ENCODE data around the gene ARTN.

The ARTN gene, protein sequence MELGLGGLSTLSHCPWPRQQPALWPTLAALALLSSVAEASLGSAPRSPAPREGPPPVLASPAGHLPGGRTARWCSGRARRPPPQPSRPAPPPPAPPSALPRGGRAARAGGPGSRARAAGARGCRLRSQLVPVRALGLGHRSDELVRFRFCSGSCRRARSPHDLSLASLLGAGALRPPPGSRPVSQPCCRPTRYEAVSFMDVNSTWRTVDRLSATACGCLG

DNA sequence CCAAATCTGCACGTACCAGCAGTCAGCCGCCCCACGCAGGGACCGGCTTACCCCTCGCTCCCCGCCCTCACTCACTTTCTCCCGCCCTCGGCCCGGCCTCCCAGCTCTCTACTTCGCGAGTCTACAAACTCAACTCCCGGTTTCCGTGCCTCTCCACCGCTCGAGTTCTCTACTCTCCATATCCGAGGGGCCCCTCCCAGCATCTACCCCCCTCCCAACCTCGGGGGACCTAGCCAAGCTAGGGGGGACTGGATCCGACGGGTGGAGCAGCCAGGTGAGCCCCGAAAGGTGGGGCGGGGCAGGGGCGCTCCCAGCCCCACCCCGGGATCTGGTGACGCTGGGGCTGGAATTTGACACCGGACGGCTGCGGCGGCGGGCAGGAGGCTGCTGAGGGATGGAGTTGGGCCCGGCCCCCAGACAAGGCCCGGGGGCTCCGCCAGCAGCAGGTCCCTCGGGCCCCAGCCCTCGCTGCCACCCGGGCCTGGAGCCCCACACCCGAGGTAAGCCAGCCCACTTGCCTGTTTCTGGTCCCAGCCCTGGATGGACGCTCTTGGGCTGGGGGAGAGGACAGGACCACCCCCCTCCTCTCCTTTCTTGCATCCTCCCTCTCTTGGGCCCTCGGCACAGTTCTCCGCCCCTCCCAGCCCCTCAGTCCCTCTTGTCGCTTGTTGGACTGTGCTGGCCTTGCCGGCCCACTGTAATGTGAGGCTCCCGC is at the start of gene ARTN:
Gene ARTN, plus strand, starts transcription at position 416 of the 715 bp plus-strand sequence. CDS start 1,856 bp downstream, outside the sequence.
- no peak for DNase-seq

GRCh38 chr1:43885279-43885801 is 48.3 kb upstream of the ARTN start:
- DNase-seq: no peak

DNA sequence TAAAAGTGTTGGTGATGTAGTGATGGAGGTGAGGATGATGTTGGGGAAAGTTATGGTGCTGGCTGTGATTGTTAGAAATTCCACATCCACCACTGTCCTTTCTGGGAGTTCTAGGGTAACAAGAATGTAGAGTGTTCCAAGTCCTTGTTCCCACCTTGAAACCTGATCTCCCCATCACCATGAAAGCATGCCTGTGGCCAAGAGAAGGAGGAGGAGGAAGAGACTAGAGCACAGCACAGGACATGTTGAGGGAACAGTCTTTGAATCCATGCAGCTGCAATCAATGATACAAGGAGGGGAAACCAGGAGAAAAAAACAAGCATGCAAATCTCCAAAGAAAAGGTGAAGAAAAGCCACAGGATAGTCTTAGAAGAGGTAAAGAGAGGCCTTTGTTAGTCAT is 45.9 kb upstream of the ARTN start:
- DNase-seq: no peak

GRCh38 chr1:43890815-43891214 is 42.8 kb upstream of the ARTN start:
- no peak for DNase-seq

GRCh38 chr1:43893006-43893405 is 40.6 kb upstream of the ARTN start:
- no peak for DNase-seq

DNA sequence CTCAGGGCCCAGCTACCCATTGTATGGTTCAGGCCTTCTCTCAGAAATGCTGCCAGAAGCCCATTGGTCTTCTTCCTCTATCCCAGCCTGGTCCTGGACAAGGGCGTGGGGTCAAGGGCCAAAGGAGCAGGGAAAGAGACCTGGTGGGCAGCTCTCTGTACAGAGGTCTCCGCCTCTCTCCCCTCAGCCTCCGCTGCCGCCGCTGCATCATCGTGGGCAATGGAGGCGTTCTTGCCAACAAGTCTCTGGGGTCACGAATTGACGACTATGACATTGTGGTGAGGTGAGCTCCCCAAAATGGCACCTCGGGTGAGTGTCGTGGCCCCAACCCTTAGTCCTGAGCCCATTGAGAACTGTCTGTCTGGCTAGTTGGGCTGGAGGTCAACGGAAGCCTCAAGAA is 34.6 kb upstream of the ARTN start:
- no peak for DNase-seq

DNA sequence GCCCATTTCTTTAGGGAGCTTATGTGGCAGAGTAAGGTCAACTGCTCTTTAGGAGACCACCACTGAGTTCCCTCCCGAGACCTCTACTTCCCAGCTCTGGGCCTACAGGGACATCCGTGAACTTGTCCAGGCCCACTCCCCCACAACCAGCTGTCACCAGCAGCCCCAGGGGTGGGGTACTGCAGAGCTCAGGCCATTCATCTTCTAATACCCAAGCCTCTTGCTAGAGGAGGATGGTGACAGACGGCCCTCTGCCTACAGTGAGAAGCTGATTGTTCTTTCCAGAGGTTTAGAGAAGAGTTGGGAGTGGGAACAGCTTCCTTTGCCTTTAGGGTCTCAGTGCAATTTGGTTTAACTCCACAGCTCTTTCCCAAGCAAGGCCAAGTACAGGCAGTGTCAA is 33.2 kb upstream of the ARTN start:
- DNase-seq: no peak

DNA sequence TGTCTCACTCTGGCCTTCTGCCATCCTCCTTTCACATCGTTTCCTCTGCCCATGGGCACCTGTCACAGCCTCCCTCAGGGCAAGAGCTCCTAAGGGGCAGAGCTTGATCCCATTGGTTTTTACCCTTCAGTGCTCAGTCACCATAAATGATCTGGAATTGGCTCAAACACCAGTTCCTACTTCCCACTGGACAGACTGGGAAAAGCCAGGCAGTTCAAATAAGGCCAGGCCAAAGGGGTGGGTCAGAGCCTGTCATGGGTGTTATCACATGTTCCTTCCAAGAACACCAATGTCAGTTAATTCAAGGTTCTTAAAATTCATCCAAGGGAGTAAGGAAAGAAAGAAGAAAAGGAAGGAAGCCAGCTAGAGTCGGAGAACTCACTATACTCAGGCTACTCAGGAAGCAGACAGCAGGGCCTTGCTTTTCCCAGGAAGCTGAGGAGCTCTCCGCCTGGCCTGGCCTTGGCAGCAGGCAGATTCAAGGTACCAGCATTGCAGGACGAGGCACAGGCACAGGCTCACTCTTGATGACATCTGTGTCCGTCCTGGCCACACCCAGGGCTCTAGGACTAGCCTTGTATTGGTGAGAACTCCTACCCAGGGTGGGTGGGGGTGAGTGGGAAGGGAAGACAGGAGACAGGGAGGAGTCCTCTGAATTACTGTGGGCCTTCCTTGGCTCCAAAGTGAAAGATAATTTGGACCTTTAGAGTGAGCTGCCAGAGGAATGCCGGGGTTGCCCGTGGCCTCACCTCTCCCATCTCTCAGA is 32.2 kb upstream of the ARTN start:
- DNase-seq: no peak

GRCh38 chr1:43902058-43902831 is 31.4 kb upstream of the ARTN start:
- DNase-seq: no peak

DNA sequence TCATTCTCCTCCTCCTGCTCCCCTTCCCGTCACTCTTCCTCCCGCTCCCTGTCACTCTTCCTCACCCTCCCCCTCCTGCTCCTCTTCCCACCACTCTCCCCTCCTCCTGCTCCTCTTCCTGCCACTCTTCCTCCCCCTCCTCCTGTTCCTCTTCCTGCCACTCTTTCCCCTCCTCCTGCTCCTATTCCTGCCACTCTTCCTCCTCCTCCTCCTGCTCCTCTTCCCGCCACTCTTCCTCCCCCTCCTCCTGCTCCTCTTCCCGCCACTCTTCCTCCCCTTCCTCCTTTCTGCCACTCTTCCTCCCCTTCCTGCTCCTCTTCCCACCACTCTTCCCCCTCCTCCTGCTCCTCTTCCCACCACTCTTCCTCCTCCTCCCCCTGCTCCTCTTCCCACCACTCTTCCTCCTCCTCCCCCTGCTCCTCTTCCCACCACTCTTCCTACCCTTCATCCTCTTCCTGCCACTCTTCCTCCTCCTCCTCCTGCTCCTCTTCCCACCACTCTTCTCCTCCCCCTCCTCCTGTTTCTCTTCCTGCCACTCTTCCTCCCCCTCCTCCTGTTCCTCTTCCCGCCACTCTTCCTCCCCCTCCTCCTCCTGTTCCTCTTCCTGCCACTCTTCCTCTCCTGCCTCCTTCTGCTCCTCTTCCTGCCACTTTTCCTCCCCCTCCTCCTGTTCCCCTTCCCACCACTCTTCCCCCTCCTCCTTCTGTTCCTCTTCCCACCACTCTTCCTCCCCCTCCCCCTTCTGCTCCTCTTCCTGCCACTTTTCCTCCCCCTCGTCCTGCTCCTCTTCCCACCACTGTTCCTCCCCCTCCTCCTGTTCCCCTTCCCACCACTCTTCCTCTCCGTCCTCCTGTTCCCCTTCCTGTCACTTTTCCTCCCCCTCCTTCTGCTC is 28.7 kb upstream of the ARTN start:
- DNase-seq: no peak

- no peak for DNase-seq
Observed at GRCh38 chr1:43908226-43908625, 25.4 kb upstream of the ARTN start.

DNA sequence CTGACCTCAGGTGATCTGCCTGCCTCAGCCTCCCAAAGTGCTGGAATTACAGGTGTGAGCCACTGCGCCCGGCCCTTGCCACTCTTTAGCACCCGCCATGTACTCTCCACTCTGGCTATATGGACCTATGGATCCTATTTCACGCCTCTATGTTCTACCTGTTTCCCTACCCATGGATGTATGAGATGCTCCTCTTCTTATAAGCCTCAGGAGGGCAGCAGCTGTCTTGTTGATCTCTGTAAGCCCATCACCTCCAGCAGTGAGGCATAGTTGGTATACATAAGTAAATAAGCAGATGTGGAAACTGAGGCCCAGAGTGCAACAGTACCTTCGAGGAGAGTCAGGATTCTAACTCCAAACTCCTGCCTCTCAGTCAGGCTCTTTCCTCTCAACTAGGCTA is 24.7 kb upstream of the ARTN start:
- no peak for DNase-seq

DNA sequence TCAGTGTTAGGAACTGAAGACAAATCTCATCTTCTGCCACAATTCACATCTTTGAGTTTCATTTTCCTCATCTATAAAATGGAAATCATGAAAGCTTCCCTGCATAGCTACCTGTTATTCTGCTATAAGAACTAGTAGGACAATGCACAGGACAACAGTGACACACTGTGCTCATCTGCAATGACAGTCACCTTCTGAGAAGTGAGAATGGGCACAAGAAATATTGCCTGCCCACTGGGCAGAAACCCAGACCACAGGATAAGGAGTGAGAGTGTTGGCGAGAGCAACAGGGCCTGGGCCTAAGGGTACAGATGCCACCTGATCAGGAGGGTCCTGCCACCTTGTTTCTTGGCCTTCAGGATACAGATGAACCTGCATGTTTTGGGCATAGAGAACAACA is 23.3 kb upstream of the ARTN start:
- no peak for DNase-seq

DNA sequence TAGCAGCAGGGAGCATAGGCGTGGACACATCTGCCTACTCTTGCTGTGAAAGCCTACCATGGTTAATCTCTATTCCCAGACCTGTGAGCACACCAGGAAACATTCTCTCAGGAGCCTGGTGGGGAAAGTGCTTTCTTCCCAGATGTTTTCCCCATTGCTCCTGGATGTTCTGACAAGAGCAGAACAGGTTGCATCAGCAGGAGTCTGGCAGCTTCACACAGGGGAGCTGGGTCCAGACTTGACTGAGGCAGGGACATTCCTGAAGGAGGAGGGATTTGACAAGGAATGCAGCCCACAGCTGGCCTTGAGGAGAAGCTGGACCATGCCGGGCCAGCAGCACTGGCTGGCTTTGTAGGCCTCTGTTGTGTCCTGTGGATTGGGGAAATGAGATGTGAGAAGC is 21.0 kb upstream of the ARTN start:
- DNase-seq: no peak

- no peak for DNase-seq
Observed at GRCh38 chr1:43913051-43913501, 20.5 kb upstream of the ARTN start.

GRCh38 chr1:43913666-43914360 is 19.8 kb upstream of the ARTN start:
- DNase-seq: no peak

- no peak for DNase-seq
Observed at GRCh38 chr1:43914576-43915525, 18.8 kb upstream of the ARTN start.

GRCh38 chr1:43919906-43920305 is 13.7 kb upstream of the ARTN start:
- no peak for DNase-seq

DNA sequence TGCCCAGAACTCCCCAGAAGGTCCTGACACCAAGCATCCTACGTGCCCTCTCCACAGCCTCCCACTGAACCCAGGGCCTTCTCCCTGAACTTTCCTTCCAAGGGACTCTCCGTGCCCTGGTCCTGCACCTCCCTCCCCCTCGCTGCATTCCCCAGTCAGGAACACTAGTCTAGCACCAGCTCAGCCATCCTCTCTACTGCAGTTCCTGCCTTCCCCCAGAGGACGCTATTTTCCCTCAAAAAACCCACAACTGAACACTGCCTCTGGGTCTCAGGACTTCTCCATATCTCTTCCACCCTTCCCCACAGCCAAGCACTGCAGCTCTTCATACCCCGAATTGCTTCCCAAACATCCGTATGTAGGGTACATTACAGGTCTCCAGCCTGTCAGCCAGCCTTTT is 12.6 kb upstream of the ARTN start:
- DNase-seq: no peak

DNA sequence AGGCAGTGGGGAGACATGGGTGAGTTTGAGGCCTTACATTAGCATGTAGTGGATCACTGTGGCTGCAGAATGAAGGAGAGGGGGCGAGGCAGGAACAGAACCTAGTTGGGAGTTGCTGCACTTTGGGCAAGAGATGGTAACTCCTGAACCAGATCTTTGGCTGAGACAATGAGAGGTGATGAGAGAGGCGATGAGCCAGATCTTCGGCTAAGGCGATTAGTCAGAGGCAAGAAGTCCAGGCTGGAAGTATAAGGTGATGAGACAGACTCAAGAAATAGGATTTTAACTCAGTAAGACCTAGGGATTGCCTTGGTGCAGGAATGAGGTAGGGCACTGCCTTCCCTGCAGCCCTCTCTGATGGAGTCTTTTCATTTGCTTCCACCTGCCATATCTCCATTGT is 9.1 kb upstream of the ARTN start:
- no peak for DNase-seq
